ENCODE measurements around the gene LRRC28.
A peak's percentile ranks its signal among the peaks of the same experiment; 100 is the strongest.

Gene LRRC28

DNA sequence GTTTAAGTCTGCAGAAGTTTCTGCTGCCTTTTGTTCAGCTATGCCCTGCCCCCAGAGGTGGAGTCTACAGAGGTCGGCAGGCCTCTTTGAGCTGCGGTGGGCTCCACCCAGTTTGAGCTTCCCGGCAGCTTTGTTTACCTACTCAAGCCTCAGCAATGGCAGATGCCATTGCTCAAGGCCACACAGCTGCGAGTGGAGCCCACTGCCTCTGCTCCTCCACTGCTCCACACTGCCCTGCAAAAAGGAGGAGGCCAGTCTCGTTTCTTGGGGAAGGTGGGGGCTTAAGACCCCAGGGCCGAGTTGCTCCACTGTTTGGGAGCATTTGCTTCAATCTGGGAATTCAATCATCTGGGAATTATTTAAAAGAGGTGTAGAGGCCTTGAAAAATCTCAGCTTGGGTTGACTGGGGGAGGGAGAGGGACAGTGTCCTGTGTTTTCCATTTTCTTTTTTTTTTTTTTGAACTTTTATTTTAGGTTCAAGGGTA, 169.9 kb downstream of the LRRC28 start:
- peak; percentile 28 for DNase-seq (ENCODE audit: low read depth)

DNA sequence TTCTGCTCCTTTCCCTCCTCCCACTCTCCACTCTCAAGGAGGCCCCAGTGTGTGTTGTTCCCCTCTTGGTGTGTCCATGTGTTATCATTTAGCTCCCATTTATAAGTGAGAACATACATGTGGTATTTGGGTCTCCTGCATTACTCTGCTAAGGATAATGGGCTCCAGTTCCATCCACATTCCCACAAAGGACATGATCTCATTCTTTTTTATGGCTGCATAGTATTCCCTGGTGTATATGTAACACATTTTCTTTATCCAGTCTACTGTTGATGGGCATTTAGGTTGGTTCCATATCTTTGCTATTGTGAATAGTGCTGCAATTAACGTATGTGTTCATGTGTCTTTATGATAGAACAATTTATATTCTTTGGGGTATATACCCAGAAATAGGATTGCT, 170.5 kb downstream of the LRRC28 start:
- no peak for DNase-seq (ENCODE audit: low read depth)

DNA sequence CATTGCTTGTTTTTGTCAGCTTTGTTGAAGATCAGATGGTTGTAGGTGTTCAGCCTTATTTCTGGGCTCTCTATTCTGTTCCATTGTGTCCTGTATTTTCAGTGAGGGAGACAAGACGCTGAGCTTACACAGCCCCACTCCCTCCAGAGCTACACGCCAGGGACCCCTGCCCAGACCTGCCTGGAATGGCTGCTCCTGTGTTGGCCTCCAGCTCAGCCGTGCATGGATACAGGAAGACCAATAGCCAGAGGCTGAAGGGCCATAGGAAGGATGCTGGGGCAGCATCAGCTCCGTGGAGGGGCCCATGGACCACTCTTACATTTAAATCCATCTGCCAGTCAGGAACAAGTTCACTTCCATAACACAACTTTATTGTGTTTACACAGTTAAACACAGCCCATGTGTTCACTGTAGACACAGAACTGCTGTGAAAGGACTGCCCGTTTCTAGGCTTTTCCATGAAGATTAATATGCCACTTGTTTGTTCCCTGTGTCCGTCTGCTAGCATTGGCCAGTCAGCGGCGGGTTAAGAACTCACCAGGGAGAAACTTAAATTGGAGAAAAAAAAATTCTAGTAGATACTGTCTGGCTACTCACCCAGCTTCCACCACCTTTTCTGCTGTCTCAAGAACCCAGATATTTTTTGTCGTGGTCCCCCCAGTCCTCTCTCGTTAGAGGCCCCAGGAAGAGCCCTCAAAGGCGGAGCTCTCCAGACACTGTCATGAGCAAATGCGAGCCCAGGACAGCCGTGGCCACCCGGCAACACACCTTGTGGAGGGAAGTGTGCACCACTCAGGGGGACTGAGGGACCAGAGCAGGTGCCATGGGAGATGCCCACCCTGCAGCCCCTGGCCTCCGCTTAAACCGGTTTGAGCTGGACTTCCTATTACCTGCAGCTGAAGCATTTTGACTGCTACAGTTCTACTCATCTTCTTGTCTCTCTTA, 172.2 kb downstream of the LRRC28 start:
- DNase-seq (ENCODE audit: low read depth): no peak

DNA sequence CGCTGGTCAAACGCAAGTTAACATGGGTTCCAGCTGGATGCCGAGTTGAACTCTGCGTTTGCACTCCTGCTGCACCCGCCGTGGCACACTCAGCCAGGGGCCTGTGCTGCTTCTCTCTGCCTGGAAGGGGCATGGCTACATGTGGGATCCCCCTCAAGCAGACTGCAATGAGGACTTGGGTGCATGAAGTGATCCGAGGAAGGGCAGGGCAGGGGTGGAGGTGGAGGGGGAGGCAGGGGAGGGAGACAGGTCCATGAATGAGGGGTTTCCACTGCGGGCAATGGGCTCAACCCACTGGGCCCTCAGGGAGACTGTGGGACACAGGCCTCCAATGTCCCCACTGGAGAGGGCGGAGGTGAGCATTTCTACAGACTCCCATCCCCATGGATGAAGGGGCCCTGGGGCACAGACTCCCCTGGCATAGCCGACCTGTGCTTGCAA, 172.9 kb downstream of the LRRC28 start:
- DNase-seq (ENCODE audit: low read depth): no peak

DNA sequence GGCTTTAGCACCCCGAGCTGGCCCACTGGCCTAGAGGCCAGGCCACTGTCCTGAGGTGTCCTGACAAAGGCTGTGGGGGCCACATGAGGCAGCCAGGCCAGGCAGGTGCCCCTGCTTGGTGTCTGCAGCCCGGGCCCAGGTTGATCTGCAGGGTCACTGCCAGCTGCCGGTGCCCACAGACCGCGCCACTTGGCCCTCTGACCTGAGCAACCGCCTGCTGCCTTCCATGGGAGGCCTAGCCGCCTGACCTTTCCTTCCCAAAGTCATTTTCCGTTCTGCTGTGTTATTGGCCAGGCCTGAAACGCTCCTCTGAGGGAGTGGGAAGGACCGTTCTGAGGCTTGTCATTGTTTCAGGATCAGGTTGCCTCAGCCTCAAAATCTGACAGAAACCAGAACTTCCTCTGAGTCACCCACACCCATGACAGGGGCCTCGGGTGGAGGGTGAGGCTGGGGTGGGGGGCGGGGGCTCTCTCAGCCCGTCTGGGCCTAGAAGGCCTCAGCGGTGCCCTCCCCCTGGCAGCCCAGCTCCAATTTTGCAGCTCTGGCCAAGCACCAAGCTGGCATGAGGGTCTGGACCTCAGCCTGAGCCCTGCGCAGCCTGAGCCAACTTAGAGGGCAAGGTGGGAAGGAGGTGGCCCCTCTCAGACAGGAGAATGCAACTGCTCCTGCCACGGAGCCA, 173.8 kb downstream of the LRRC28 start:
- peak; percentile 20 for DNase-seq (ENCODE audit: low read depth)

DNA sequence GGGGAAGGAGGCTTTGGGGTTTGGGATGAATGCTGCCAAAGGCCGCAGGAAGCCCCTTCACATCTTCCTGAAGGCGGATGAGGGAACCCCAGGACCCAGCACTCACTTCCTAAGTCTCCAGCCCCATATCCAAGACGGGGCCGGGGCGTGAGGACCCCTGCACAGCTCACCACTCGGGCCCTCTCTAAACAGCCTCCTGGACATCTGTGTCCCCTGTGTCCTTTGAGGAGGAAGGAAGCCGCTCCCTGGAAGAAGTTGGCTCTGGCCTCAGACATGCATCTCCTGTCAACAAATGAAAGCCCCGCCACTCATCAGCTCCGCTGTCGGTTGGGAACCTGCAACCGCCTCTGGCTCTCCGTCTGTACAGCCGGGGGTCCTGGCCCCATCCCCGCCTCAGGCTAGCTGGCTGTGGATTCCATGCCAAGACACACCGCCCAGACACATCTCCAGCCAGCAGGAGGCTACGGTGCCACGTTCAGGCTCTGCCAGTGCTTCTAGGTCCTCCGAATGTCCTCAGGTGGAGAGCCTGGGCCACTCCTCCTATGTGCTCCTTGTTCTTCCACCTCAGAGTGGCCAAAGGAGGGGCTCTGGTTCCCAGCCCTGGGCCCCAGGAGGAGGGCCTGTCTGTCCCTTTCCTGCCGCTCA, 174.5 kb downstream of the LRRC28 start:
- DNase-seq (ENCODE audit: low read depth): no peak

DNA sequence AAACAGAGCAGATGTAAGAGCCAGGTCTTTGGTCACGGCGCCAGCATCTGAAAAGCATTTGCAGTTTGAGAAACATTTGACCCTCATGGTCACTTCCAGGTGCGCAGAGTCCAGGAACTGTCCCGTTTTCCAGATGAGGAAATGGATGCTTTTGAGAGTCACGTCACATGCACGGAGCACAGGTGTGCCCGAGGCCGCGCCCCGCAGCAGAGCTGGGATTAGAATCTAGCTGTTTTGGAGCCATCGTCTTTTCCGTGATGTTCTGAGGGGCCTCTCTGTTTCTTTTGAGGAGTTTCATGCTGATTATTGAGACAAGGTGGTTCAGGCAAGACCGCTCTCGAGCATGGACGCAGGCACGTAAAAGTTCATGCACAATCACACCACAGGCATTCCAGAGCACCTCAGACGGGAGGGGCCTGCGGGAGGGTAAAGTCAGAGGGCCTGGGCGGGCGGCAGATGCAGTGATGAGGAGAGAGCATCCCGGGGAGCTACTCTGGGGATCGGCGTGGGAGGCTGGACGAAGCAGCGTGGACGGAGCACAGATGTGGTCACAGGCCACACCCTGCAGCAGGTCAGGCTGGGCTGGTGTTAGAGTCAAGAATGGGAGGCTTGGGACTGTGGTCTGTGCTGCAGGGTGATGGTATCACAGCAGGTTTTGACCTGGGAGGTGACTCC, 175.3 kb downstream of the LRRC28 start:
- no peak for DNase-seq (ENCODE audit: low read depth)

DNA sequence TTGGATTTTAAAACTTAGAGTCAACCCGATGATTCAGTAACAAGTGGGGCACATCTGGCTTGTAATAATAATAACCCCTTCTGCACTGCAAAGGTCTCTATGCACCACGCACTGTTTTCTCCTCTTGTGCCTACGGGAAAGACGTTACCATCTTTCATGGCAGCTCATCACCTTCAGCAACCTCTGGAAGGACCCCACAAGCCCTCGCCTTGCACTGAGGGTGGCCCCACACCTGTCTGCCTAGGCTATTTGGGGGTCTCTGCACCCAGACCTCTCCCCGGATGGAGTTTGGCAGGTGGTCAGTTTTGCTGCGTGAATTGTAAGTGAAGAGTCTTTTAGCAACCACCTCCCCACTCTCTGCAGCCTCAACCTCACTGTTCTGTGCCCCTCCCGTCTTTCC, 175.9 kb downstream of the LRRC28 start:
- no peak for DNase-seq (ENCODE audit: low read depth)

DNA sequence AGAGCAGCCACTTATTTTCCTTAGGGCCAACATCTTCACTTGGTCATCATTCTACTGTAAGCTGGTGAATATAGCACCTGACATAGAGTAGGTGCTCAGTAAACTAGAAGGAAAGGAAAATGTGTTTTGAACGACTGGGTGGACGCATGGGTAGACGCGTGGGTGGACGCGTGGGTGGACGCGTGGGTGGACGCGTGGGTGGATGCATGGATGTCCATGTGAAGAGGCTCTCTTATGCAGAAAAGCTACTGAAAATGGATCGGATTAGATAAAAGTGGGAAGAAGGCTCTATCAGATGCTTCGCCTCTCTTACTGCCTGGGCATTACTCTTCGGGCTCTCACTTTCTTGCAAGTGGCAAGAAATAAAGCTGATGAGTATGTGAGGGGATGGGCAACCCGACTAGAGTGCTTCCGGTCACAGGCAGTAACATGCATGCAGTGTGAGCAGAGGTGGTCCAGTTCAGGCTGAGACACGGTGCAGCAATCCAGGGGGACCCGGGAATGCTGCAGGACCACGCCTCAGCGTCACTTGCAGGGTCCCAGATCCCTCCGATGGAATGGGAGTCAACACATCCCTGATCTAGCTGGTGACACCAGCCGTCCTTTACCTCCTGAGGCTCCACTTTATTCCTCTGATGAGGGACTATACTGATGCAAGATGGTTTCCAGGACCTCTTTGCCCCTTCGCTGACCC, 176.5 kb downstream of the LRRC28 start:
- no peak for DNase-seq (ENCODE audit: low read depth)

DNA sequence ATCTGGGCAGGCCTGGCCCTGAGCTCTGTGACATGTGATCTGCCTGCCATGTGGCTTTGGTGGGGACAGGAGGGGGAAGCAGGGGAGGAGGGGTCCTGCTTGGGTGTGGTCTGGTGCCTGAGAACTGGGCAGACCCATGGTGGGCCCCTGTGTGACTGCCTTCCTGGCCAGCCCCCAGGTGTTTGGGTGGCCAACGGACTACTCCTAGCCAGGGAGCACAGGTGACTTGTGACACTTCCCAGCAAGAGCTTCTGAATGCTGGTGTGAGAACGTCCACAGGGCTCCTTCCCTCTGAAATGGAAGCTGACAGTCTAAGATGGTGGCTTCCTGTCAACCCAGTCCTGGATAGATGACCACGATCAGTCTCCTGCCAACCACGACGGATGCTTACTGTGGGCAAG, 178.4 kb downstream of the LRRC28 start:
- DNase-seq (ENCODE audit: low read depth): no peak

DNA sequence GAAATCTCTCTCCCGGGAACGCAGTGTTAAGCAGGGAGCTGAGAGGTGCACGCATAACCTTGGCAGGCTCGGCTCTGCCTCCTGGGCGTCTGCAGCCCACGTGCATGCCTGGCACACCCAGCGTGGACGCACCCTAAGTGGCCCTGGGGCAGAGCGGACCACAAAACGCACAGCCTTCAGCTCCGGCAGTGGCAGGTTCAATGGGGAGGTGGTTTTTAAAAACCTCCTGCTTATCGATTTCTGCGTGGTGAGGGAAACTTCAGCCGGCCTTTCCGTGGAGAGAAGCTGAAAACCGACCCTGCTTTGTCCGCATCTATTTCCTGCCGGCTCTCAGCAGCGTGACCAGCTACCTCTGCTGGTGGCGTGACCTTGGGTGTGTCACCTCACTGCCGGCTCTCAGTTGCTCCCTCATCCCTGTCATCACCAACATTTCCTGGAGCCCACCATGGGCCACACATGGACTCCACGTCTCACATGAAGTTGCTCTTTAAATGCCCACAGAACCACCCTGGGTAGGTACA, 179.7 kb downstream of the LRRC28 start:
- no peak for DNase-seq (ENCODE audit: low read depth)

DNA sequence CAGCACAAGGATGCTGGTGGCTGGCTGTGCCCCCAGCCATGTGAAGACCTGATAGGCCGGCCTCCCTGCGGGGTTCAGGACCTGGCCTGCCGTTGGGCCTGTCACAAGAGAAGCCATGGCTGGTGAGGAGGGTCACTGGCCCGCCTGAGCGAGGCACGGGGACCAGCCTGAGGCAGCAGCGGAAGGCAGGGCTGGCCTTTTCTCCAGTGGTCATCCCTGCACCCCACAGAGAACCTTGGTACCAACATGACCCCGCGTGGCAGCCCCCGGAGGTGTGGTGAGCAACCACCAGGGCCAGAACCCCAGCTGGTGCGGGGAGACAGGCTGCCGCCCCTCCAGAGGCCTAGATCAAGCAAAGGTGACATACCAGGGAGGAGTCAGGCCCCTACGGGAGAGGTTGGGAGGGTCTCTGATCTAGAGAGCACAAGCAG, 180.4 kb downstream of the LRRC28 start:
- DNase-seq (ENCODE audit: low read depth): no peak

DNA sequence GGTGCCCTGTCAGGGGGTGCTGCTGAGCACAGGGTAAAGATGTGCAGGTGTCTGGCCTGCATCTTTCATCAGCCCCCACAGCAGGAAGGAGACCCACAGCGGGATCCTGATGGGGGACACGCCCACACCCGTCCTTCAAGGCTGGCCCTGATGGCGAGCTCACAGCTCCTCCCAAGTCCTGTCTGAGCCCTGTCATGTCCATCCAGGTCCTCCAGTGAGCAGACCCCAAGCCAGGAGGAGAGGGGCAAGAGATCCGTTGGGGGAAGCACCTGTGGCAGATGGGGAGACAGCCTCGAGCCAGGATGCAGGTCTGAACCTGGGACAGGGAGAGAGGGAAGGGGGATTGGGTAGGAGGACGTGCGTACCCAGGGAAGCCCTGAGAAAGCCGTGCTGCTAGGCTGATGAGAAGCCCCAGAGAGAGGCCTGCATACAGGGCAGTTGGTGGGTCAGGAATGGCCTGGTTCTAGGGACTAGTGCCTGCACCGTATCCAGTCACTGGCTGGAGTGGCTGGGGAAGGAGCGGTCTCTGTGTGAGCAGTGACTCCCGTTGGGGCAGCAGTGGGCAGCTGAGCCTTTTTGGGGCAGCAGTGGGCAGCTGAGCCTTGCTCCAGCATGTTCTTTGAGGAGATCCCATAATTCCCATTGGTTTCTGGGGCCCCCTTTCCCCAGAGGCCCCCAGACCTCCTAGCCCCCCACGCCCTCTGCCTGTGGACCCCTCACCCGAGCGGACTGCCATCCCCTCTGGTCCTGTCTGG, 181.2 kb downstream of the LRRC28 start:
- DNase-seq (ENCODE audit: low read depth): no peak

DNA sequence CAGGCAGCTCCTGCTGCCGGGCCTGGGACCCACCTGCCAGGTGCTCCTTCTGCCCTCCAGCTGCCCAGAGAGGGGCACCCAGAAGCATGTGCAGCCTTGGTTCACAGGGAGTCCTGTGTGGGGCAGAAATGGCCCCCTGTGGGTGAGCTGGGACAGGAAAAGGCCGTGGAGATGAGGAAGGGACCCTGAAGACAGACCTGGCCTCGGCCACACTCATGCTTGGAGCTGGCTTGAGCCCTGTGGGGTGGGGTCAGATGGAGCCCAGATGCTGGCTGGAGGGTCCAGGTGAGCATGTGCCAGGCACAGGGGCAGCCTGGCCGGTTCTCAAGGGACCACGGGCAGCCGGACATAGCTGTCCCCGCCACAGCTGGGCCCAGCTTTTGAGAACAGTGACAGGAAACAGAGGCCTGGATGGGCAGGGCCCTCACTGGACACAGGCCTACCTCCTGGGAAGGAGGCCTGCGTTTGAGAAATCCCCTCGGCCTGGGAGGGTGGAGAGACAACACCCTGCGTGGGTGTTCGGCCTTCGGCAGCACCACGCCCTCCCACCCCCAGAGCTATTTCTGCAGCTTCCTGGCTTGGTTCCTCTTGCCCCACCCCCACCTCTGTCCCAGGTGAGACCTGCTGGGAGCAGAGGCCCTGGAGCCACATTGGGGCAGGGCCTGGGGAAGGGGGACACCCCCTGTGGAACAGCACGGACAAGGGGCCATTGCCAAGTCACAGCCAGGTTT, 181.9 kb downstream of the LRRC28 start:
- no peak for DNase-seq (ENCODE audit: low read depth)

DNA sequence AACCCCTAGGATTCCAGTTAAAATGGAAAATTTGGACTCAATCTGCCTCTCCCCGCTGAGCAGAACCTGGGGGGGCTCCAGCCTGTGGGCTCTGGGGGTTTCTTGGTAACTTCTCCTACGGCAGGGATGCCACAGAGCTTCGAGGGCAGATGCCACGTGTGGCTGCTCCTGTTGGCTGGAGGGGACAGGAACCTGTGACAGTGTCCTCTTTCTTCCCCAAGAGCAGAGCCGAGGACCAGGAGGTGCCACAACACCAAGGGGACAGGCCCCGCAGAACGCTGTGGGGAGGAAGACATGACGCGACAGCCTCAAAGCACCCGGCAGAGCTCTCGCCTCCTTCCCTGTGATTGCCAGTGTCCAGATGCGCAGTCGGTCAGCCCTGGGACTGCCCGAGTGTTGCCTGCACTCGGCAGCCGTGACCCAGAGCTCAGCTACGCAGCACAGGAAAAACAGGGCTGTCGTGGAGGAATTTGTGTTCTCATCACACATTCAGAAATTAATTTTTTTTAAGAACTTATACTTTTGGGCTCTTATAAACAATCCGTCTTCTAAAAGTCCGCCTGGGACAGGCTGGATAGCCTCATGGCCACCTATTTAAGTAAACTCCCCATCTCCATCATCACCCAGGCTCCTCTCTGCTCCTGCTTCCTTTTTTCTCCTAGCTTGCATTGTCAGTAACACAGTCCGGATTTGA, 182.6 kb downstream of the LRRC28 start:
- no peak for DNase-seq (ENCODE audit: low read depth)

DNA sequence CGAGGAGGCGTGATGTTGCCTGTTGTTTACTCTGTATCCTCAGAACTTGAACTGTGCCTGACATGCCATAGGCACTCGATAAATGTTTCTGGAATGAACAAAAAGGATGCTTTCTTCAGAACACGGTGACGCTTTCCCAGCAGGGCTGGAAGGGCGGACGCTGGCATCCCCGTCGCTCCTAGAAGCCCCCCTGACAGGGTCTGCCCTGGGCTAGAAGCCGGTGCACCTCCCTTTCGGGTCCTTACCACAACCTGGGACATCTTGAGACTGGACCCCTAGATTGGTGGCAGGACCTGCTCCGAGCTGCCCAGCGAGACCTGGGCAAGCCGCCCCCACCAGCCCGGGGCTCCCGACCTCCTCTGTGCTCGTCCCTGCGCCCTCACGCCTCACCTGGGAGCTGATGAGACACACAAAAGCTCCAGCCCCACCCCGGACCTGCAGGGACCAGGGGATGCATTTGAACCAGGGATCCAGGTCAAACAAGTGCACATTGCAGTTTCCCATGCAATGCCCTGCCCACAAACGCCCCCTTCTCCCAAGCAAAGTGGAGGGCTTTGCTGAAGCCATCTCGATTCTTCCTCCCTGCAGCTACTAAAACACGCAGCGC, 183.3 kb downstream of the LRRC28 start:
- no peak for DNase-seq (ENCODE audit: low read depth)

DNA sequence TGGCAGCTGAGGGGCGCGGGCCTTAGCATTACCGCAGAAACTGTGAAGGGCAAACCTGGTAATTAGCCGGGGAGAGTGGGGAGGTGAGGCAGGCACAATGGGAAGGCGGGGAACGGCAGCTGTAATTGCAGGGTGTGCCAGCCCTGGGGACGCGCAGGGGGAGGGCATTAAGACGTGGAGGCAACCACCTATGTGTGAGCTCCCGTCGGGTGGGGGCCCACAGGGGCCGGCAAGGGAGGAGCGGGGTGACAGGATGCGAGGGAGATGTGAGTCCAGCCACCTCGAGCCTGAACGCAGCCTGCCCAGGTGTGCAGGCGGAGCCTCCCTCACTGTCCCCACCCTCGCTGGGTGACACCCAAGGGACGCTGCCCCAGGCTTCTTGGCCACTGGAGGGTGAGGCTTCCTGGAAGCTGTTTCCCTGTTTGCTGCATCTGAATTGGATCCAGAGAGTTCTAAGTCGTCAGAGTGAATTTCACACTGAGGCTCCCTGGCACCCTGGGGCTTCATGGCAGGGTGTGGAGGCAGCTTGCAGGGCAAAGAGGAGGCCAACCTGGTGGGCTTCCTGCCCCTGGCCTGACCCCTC, 183.9 kb downstream of the LRRC28 start:
- no peak for DNase-seq (ENCODE audit: low read depth)

DNA sequence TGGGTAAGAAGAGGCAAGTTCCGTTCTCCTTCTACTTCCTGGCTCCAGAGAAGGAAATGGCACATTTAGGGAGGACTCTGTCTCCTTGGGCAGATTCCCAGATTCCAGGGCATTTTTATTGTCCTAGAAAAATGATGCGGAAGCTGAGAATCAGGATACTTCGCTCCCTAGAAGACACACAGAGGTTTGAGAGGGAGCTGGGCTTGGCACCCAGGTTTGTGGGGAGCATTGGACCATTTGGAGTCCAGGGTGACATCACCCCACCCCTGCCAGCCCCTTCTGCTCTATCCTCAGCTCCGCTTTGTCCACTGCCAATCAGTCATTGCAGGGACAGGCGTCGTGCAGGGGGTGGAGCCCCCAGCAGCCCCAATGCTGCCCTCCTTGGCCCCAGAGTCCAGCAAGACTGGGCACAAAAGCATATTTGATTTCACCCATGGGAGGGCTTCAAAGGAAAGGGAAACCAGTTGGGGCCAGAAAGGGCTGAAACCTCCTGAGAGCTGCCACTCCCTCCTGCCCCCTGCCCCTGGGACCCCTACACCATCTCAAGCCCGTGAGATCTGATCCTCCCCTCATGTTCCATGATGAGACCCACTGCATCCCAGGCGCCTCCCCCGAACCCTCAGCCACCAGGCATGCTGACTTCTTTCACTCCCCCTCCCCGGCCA, 184.7 kb downstream of the LRRC28 start:
- no peak for DNase-seq (ENCODE audit: low read depth)
